Stimulated activated CD4-positive, alpha-beta T cell treated with anti-CD3 and anti-CD28 coated beads, Interleukin-1b, Interleukin-23, amount 100 ng/mL, for 4 hours (primary cell): ENCODE results near the gene ENTPD2.

ENCODE experiments used
- DNase-seq, 2 donors: peaks; one replicate each; pipeline ENCODE4 v3.0.0-alpha.2; 2020; ENCODE audit warnings: low read depth in 2 of 2

The ENTPD2 gene

GRCh38 chr9:137079401-137079787 is 25.5 kb upstream of the ENTPD2 start:
- DNase-seq, result no peak

- DNase-seq, result no peak
These were observed 25.0 kb upstream of the ENTPD2 start for GRCh38 chr9:137078701-137079400.

GRCh38 chr9:137077758-137078693 is 24.2 kb upstream of the ENTPD2 start:
- DNase-seq, result no peak

GRCh38 chr9:137077010-137077747 is 23.3 kb upstream of the ENTPD2 start, which contains the start of gene UAP1L1:
Gene UAP1L1 (plus strand): TSS chr9:137077517. CDS start chr9:137077533, 16 bp downstream.
- DNase-seq, result peak in 1 of 2 donors; percentile 40

GRCh38 chr9:137076636-137077009 is 22.8 kb upstream of the ENTPD2 start:
- DNase-seq, result no peak

- no peak for DNase-seq
These were observed 21.5 kb upstream of the ENTPD2 start for GRCh38 chr9:137075275-137075775.

- DNase-seq, result no peak
These were observed 20.9 kb upstream of the ENTPD2 start for GRCh38 chr9:137074657-137075274.

- no peak for DNase-seq
These were observed 20.1 kb upstream of the ENTPD2 start for GRCh38 chr9:137073992-137074399.

GRCh38 chr9:137071282-137071681 is 17.4 kb upstream of the ENTPD2 start:
- DNase-seq, result no peak

GRCh38 chr9:137070906-137071275 is 17.0 kb upstream of the ENTPD2 start:
- no peak for DNase-seq

GRCh38 chr9:137070201-137070905 is 16.5 kb upstream of the ENTPD2 start, which contains the start of gene SAPCD2:
Gene SAPCD2 (minus strand): TSS chr9:137070557. CDS start chr9:137070460, 97 bp downstream.
- DNase-seq, result peak; percentile 69 to 73

GRCh38 chr9:137069508-137070091 is 15.7 kb upstream of the ENTPD2 start:
- no peak for DNase-seq

GRCh38 chr9:137068539-137069507 is 15.0 kb upstream of the ENTPD2 start:
- no peak for DNase-seq

GRCh38 chr9:137067860-137068538 is 14.1 kb upstream of the ENTPD2 start:
- peak; percentile 78 to 82 for DNase-seq

GRCh38 chr9:137066096-137066861 is 12.4 kb upstream of the ENTPD2 start:
- no peak for DNase-seq

- no peak for DNase-seq
These were observed 11.6 kb upstream of the ENTPD2 start for GRCh38 chr9:137065336-137065967.

GRCh38 chr9:137064880-137065164 is 11.0 kb upstream of the ENTPD2 start:
- no peak for DNase-seq
